Fibroblast of skin of abdomen (primary cell): Measurements from ENCODE around the gene ARHGDIG.

Experiments
- DNase-seq: peaks from one replicate; pipeline ENCODE4 v3.0.0-alpha.2; 2013

Gene ARHGDIG

GRCh38 chr16:281660-282255 lies 1.4 kb downstream of the ARHGDIG start:
- DNase-seq: no peak

DNA sequence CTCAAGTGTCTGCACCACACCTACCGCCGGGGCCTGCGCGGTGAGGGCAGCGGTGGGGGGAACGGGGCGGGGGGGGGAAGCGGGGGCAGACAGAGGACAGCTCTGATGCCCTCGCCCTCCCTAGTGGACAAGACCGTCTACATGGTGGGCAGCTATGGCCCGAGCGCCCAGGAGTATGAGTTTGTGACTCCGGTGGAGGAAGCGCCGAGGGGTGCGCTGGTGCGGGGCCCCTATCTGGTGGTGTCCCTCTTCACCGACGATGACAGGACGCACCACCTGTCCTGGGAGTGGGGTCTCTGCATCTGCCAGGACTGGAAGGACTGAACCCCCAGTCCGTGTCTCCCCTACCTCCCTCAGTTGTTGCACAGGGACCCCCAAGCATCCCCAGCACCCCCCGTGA lies 2.1 kb downstream of the ARHGDIG start:
- DNase-seq: no peak

DNA sequence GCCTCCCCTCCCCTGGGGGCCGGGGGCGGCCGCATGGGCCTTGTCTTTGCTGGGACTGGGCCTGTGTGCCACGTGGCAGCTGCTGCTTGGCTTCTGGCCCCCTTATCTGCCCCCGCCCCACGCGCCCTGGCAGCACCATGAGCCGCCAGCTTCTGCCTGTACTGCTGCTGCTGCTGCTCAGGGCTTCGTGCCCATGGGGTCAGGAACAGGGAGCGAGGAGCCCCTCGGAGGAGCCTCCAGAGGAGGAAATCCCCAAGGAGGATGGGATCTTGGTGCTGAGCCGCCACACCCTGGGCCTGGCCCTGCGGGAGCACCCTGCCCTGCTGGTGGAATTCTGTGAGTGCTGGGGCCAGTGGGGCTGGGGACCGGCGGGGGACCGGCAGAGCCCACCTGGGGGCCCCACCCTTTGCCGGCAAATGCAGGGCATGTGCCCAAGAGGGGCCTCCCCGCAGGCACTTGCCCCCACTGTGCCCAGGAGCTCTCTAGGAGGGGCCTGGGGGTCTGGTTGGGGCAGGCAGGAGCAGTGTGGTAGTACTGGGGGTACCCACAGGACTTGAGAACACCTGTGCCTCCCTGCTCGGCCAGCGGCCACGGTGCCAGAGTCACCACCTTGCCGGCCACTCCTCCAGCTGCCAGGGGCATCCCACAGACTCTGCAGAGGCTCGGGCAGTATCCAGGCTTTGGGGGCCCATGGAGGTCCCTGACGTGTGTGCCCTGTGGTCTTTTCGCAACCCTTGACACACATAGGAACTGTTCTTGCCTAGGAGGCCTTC lies 2.8 kb downstream of the ARHGDIG start, which contains the start of gene PDIA2:
PDIA2 (plus strand) TSS at position 132 of the 773 bp plus-strand sequence; CDS start at position 138, 6 bp downstream.
- DNase-seq: no peak

DNA sequence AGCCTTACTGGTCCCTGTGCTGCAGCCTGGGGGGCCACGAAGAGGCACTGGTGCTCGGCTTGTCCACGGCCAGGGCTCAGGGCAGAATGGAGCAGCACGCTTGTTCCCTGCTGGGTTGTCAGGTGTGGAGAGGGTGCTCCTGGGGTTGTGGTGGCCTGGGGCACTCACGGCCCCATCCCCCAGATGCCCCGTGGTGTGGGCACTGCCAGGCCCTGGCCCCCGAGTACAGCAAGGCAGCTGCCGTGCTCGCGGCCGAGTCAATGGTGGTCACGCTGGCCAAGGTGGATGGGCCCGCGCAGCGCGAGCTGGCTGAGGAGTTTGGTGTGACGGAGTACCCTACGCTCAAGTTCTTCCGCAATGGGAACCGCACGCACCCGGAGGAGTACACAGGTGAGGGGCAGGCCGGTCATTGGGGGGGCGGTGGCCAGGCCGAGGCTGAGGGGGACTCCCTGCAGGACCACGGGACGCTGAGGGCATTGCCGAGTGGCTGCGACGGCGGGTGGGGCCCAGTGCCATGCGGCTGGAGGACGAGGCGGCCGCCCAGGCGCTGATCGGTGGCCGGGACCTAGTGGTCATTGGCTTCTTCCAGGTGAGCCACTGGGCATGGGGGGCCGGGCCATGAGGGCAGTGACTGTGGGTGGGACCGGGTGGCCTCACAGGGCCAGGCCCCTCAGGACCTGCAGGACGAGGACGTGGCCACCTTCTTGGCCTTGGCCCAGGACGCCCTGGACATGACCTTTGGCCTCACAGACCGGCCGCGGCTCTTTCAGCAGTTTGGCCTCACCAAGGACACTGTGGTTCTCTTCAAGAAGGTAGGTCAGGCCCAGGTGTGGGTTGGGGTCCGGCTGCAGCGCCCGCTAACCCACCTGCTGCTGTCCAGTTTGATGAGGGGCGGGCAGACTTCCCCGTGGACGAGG lies 4.1 kb downstream of the ARHGDIG start:
- DNase-seq: no peak

- DNase-seq: no peak
These were observed 5.0 kb downstream of the ARHGDIG start for GRCh38 chr16:285146-286055.

- no peak for DNase-seq
These were observed 6.3 kb downstream of the ARHGDIG start for GRCh38 chr16:286491-287297.

GRCh38 chr16:287298-287811 lies 7.0 kb downstream of the ARHGDIG start:
- no peak for DNase-seq

DNA sequence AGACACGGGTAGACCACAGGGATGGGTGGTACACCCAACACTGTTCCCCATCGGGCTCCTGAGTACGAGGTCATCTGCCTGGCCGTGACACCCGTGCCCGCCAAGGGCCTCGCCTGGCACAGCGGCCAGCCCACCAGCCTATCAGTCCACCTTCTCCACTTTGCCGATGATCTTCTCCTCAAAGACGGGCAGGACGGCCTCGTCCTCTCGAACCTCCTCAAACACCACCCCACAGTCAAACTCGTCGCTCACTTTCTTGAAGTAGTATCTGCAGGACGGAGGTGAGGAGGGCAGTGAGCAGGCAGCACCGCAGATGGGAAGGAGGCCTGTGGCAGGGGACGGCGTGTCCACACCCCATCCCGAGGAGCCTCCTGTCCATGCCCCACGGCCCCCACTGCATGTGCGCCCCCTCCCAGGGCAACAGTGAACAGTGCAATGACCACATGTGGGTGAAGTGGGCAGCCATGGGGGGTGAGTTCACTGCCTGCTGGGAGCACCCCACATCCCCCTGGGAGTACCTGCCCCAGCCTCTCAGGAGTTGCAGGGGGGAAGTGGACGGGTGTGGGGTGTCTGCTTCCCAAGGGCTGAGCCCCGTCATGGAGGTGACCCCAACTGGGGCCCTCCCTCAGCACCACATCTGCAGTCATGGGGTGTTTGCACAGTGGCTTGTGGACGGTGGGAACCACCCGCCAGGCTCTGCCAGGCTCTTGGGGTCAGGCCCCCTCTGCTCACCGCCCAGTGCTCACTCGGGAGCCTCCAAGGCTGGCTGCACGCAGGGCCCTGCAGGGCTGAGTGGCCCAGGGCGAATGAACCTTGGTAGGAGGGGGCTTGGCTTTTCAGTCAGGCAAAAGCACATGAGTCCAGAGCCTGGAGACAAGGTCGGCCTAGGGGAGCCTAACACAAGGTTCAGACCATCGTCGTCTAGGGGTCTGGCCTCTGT lies 7.9 kb downstream of the ARHGDIG start:
- no peak for DNase-seq

DNA sequence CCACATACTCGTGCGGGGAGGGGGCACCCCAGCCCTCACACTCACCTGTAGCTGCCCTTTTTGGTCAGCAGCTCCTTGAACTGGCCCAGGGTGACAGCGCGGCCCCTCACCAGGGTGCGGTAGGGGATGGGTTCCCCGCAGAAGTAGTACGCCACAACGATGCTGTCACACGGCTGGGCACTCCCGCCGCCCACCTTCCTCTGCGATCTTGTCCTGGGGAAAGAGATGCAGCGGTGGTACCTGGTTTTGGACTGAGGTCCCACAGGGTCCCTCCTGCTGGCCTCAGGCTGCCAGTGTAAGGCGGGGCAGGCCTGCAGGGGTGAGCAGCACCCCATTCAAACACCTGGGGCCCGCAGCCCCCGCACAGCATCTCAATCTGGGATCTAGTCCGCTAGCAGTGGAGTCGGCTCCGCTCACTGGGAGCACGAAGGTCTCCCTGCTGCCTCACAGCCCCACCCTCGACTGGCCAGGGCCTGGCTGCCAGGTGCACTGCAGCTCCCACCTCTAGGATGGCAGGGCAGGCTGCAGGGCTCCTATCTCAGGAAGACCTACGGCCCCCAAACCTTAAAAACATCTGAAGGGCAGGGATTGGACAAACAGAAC lies 9.1 kb downstream of the ARHGDIG start:
- no peak for DNase-seq

DNA sequence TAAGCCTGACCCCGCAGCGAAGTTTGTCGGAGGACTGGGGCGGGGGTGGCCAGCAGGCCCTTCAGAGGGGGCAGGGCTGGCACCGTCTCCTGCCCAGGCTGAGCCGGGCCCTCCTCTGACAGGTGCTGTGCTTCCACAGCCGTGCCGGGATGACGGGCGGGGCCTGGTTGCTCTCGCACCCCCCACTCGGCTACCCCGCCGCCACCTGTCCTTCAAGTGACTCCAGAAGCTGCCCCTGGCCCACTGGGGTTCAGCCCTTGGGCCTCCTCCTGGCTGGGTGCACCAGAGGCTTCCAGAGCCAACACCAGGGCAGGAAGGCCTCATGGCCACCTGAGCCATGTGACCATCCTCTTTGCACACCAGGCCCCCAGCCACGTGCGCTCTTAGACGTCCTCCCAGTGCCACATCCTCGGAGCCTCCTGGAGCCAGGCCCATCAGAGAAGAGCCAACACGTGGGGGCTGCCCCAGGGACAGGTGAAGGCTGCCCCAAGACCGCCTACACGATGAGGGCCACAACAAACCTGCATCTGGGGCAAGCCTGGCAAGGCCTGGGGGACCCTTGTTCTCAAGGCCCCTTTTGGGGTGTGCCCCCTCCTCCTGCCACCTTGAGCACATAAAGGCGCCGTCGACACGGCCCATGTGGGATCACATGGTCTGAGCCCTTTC lies 9.8 kb downstream of the ARHGDIG start:
- no peak for DNase-seq

DNA sequence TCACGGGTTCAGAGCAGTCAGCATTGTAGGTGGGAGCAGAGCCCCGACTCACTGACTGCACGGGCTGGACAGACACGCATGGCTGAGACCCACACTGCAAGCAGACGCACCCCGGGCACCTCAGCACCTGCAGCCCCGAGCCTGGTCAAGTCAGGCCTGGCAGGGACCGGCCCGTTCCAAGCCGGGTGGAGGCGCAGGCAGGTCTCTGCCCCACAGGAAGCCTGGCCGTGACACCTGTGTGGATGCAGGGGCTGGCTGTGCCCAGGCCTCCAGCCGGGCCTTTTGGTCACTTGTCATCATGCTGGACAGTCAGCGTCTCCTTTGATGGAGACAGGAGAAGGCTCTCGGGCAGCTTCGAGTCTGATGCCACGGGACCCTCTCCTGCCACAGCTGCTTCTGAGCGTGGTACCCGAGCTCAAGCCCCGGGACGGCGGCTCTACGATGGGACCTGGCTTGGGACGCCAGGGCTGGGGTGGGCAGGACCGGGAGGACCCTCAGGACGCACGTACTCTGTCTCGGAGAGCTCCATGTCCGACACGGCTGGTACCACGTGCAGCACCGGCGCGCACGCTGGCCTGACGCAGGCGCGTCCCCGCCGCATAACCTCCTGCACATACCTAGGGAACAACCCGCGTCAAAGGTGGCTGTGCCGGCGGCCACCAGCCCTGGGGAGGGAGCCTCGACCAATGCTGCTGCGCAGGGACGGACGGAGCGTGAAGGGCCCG lies 10.5 kb downstream of the ARHGDIG start:
- DNase-seq: no peak

GRCh38 chr16:291539-291938 lies 11.1 kb downstream of the ARHGDIG start:
- no peak for DNase-seq

DNA sequence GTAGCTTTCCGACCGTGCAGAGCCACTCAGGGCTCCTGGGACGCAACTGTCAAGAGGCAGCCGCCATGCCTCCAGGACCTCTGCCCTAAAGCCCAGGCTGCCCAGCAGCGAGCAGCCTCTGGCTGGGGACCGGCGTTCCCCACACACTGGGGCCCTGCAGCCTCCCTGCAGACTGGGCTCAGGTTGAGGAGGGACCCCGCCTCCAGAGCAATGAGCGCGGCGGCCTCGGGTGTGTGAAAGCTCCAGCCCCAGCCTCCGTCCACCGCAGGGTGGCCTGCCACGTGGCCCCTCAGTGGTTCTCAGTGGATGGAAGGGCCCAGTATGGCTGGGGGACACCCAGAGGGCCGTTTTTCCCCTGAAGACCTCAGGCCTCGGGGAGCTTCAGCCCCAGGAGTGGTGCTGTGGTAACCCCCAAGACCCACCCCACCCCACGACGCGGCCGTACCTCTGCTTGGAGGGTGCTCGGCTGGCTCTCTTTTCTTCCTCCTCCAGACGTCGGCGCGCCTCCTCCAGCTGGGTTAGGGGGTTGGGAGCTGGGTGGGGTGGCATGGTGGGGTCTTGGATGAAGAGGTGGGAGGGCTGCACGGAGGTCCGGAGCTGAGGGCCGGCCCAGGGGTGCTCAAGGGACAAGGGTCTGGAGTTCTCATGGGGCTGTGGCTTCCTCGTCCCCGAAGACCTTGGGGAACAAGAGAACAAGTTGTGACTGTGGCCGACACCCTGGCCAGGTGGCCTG lies 12.8 kb downstream of the ARHGDIG start:
- DNase-seq: no peak

- no peak for DNase-seq
These were observed 15.9 kb downstream of the ARHGDIG start for GRCh38 chr16:296276-296675.

DNA sequence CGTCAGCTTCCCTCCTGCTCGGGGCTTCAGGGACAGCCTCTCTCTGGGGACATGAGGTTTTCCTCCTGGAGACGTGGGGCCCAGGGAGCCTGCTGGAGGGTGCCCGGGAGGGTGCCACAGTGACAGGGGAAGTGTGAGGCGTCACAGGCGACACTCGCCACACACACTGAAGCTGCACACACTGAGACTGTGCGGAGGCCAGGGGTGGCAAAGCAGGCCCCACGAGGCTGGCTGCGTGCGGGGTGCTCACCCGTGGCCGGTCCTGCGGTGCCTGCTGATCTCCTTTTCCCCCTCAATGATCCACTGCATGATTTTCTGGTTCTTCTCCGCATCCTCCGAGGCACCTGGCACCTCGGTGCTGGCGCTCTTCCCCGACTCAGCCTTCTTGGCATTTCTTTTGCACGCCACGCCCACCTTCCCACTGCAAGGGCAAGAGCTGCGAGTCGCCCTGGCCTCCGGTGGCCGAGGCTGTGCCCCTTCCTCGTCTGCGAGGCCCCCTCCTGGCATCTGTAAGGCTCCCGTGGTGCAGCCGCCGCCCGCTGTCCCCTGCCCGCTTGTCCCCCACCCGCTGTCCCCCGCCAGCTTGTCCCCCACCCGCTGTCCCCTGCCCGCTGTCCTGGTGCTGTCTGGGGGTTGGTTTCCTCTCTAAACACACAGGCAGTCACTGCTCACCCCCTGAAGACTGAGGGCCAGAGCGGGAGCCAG lies 16.6 kb downstream of the ARHGDIG start:
- DNase-seq: no peak

DNA sequence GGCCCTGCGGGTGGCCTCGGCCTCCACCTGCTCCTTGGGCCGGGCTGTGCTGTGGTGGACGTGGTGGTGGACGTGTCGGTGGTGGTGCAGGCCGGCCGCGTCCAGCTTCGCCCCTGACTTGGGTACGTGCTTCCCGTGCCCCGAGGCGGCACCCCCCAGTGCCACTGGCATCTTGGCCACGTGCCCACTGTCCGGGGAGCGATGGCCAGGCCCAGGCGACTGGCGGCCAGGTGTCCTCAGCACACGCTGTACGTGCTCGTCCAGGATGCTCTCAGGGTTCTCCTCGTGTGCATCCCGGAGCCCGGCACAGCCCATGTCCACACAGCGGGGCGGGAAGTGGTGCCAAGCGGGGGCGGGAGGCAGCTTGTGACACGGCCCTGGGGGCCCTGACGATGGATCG lies 17.4 kb downstream of the ARHGDIG start:
- no peak for DNase-seq

- DNase-seq: no peak
These were observed 20.8 kb downstream of the ARHGDIG start for GRCh38 chr16:301235-301634.
